ENCODE data around the gene CLSTN3. TPM values are rescaled to one million over a fixed set of nuclear protein-coding genes. Genes with fewer than 3 reads are reported as not detected.

CLSTN3 gene
- total and polyA plus RNA-seq, 4 donors, result 6.1 to 37.2 (median 26.8) TPM

DNA sequence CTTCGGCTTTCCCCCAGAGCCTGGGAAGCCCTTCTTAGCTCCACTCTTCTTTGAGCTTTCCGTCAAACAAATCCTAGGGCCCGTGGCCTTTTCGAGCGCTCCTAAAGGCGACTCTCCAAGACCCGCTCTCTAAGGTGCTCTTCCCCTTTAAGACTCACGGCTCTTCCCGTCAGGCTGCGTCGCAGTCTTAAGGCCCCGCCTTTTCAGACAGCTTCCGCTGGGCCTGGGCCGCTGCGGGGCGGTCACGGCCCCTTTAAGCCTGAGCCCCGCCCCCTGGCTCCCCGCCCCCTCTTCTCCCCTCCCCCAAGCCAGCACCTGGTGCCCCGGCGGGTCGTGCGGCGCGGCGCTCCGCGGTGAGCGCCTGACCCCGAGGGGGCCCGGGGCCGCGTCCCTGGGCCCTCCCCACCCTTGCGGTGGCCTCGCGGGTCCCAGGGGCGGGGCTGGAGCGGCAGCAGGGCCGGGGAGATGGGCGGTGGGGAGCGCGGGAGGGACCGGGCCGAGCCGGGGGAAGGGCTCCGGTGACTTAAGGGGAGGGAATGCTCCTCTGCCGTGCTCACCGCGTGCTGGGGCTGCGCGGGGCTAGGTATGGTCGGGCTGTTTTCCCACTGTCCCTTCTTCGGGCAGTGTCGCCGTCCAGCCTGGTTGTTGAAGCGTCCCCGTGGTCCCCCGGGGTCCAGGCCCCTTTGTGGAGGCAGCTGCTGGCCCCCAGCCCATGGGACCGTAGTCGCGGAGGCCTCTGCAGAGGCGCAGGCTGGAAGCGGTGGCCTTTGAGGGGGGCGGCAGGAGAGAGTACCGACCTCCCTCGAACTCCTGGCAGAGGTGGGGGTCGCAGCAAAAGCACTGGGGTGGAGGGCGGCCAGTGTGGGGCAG, 59.5 kb downstream of the CLSTN3 start, which contains the start of gene PEX5:
Gene PEX5, plus strand, starts transcription at position 289 of the 870 bp plus-strand sequence. CDS start 692 bp downstream, outside the sequence.
- H3K27me3 ChIP-seq (ENCODE audit: control insufficient read depth in 4 of 4, insufficient read depth in 4 of 4, low read length in 3 of 4), result no peaks in the 10 kb centered on the region
- under 1% methylated on average over 65 of the region's 68 CpGs for WGBS
- H3K9ac ChIP-seq (ENCODE audit: low read depth in 1 of 2, low read length in 2 of 2), result peak within 1 kb of the TSS; percentile 66 to 86
- H3K36me3 ChIP-seq (ENCODE audit: control insufficient read depth in 4 of 4, insufficient read depth in 3 of 4, low read depth in 1 of 4, low read length in 3 of 4), result peaks cover 1 to 20% (median 8%) of the 10 kb centered on the region in 4 donors
- peak within 1 kb of the TSS; percentile 83 to 96 (median 90) for H3K4me3 ChIP-seq (ENCODE audit: low read depth in 1 of 3, low read length in 3 of 3)
- peak; percentile 99 for TF ChIP-seq MAX (IDR thresholded peaks at IDR 0.05)
- TF ChIP-seq SP1 (IDR thresholded peaks at IDR 0.05), result peak; percentile 21
- TF ChIP-seq, protein P1, sequence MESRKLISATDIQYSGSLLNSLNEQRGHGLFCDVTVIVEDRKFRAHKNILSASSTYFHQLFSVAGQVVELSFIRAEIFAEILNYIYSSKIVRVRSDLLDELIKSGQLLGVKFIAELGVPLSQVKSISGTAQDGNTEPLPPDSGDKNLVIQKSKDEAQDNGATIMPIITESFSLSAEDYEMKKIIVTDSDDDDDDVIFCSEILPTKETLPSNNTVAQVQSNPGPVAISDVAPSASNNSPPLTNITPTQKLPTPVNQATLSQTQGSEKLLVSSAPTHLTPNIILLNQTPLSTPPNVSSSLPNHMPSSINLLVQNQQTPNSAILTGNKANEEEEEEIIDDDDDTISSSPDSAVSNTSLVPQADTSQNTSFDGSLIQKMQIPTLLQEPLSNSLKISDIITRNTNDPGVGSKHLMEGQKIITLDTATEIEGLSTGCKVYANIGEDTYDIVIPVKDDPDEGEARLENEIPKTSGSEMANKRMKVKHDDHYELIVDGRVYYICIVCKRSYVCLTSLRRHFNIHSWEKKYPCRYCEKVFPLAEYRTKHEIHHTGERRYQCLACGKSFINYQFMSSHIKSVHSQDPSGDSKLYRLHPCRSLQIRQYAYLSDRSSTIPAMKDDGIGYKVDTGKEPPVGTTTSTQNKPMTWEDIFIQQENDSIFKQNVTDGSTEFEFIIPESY (IDR thresholded peaks at IDR 0.05), result peak; percentile 14
- peak; percentile 44 to 82 for TF ChIP-seq GABPA (IDR thresholded peaks at IDR 0.05 in 1 of 2, conservative IDR thresholded peaks at IDR 0.05 in 1 of 2)
- TF ChIP-seq REST (IDR thresholded peaks at IDR 0.05), result peak; percentile 19
- TF ChIP-seq RXRA (IDR thresholded peaks at IDR 0.05), result peak in 1 of 2 donors; percentile 23
- no peak for TF ChIP-seq CTCF (IDR thresholded peaks at IDR 0.05; ENCODE audit: low read depth, low read length, missing input control)
- no peak for TF ChIP-seq TAF1 (conservative IDR thresholded peaks at IDR 0.05)
- peaks cover 0 to 25% (median 20%) of the 10 kb centered on the region in 4 donors for H3K4me1 ChIP-seq (ENCODE audit: control insufficient read depth in 4 of 4, insufficient read depth in 4 of 4, low read length in 3 of 4)
- peak within 1 kb of the TSS; percentile 72 to 82 for H3K27ac ChIP-seq (ENCODE audit: low read depth in 1 of 2, low read length in 2 of 2)
- peak; percentile 92 for DNase-seq (ENCODE audit: low spot score)
- H3K9me3 ChIP-seq (ENCODE audit: control insufficient read depth in 4 of 4, low read length in 3 of 4), result no peaks in the 10 kb centered on the region

GRCh38 chr12:7190268-7191055, 60.3 kb downstream of the CLSTN3 start:
- Histone ChIP-seq H3K27ac (ENCODE audit: low read depth in 1 of 2, low read length in 2 of 2) (peak overlapping the region; percentile 72 to 82), H3K36me3 (ENCODE audit: control insufficient read depth in 4 of 4, insufficient read depth in 3 of 4, low read depth in 1 of 4, low read length in 3 of 4) (peaks cover 1 to 20% (median 8%) of the 10 kb centered on the region in 4 donors), H3K4me3 (ENCODE audit: low read depth in 1 of 3, low read length in 3 of 3) (peak overlapping the region; percentile 83 to 96 (median 90)), H3K4me1 (ENCODE audit: control insufficient read depth in 4 of 4, insufficient read depth in 4 of 4, low read length in 3 of 4) (peaks cover 0 to 25% (median 20%) of the 10 kb centered on the region in 4 donors), H3K9me3 (ENCODE audit: control insufficient read depth in 4 of 4, low read length in 3 of 4) (no peaks in the 10 kb centered on the region), H3K9ac (ENCODE audit: low read depth in 1 of 2, low read length in 2 of 2) (peak overlapping the region; percentile 44 to 54), H3K27me3 (ENCODE audit: control insufficient read depth in 4 of 4, insufficient read depth in 4 of 4, low read length in 3 of 4) (no peaks in the 10 kb centered on the region)
- DNase-seq (ENCODE audit: low spot score), result no peak
- WGBS, result 31% methylated on average over 17 of the region's 17 CpGs
- TF ChIP-seq EGR1 (IDR thresholded peaks at IDR 0.05; ENCODE audit: low read depth in 2 of 2) (no peak), TAF1 (conservative IDR thresholded peaks at IDR 0.05) (no peak), RXRA (IDR thresholded peaks at IDR 0.05) (no peak), REST (IDR thresholded peaks at IDR 0.05) (no peak), CTCF (IDR thresholded peaks at IDR 0.05; ENCODE audit: low read depth, low read length, missing input control) (no peak), MAX (IDR thresholded peaks at IDR 0.05) (no peak), YY1 (IDR thresholded peaks at IDR 0.05) (no peak), FOXA1 (IDR thresholded peaks at IDR 0.05) (no peak)

Measured in liver (tissue), 9 donors.